GM18505 (cell line): ENCODE data around the gene CAMKMT.
"Not testable (repeated sequence)": the region's sequence is repeated elsewhere in the genome, so short reads cannot be mapped to it uniquely, and the experiment has no call there.

ENCODE experiments used
- ATAC-seq: cut with Tn5 transposase; IDR thresholded peaks from one replicate; pipeline ENCODE4 v1.9.1; 2021; ENCODE audit not compliant: unreplicated experiment
- POLR2A ChIP-seq: IDR thresholded peaks from 4 replicates; pipeline ENCODE4 v1.6.1; 2011; ENCODE audit warnings: borderline replicate concordance; ENCODE audit not compliant: insufficient read depth, insufficient read length; ENCODE audit errors: extremely low read depth

The CAMKMT gene

GRCh38 chr2:44377486-44377885 lies 15.7 kb downstream of the CAMKMT start:
- ATAC-seq = no peak
- no peak for TF ChIP-seq POLR2A

- not testable (repeated sequence) for ATAC-seq
Measured at GRCh38 chr2:44385226-44385625, 23.5 kb downstream of the CAMKMT start.

GRCh38 chr2:44388877-44389276 lies 27.1 kb downstream of the CAMKMT start:
- no peak for ATAC-seq
- no peak for TF ChIP-seq POLR2A

- ATAC-seq = no peak
- no peak for TF ChIP-seq POLR2A
Measured at GRCh38 chr2:44389895-44390294, 28.1 kb downstream of the CAMKMT start.

- ATAC-seq = no peak
Measured at GRCh38 chr2:44392338-44392943, 30.7 kb downstream of the CAMKMT start.

GRCh38 chr2:44397447-44398175 lies 35.9 kb downstream of the CAMKMT start:
- no peak for ATAC-seq
- TF ChIP-seq POLR2A = no peak

More at GRCh38 chr2:44392338-44392943, 30.7 kb downstream of the CAMKMT start:
- no peak for TF ChIP-seq POLR2A

GRCh38 chr2:44398243-44398897 lies 36.6 kb downstream of the CAMKMT start:
- no peak for TF ChIP-seq POLR2A
- ATAC-seq = no peak

- no peak for TF ChIP-seq POLR2A
- ATAC-seq = no peak
Measured at GRCh38 chr2:44420725-44421124, 59.0 kb downstream of the CAMKMT start.

- no peak for ATAC-seq
- TF ChIP-seq POLR2A = no peak
Measured at GRCh38 chr2:44424211-44424610, 62.5 kb downstream of the CAMKMT start.

- no peak for TF ChIP-seq POLR2A
- ATAC-seq = no peak
Measured at GRCh38 chr2:44429034-44429433, 67.3 kb downstream of the CAMKMT start.

- no peak for ATAC-seq
- TF ChIP-seq POLR2A = no peak
Measured at GRCh38 chr2:44430342-44430741, 68.6 kb downstream of the CAMKMT start.

GRCh38 chr2:44433895-44434294 lies 72.1 kb downstream of the CAMKMT start:
- no peak for ATAC-seq
- no peak for TF ChIP-seq POLR2A

- no peak for ATAC-seq
- TF ChIP-seq POLR2A = no peak
Measured at GRCh38 chr2:44441200-44441599, 79.5 kb downstream of the CAMKMT start.

GRCh38 chr2:44442019-44442418 lies 80.3 kb downstream of the CAMKMT start:
- no peak for ATAC-seq
- no peak for TF ChIP-seq POLR2A
